Ovary (tissue), 9 donors: ENCODE data around the gene CRACDL. TPM values are rescaled to one million over a fixed set of nuclear protein-coding genes. Genes with fewer than 3 reads are reported as not detected.

ENCODE experiments used
- DNase-seq, 5 donors: peaks; one replicate each; pipeline ENCODE4 v3.0.0-alpha.2; 2019 to 2020
- H3K27ac ChIP-seq, 2 donors: fragments of 200-600 bp; one replicate each; pipeline versions ENCODE4 v1.5.1 to v1.8.0; 2019 to 2022
- H3K27me3 ChIP-seq: fragments of 200-600 bp; one replicate; pipeline ENCODE4 v1.8.0; 2022
- H3K36me3 ChIP-seq: fragments of 200-600 bp; sonication (generic); one replicate; pipeline ENCODE4 v1.5.1; 2019
- H3K4me1 ChIP-seq: one replicate; pipeline ENCODE4 v1.8.1; 2013; ENCODE audit warnings: mild to moderate bottlenecking, moderate library complexity; ENCODE audit not compliant: insufficient read depth
- H3K4me3 ChIP-seq: fragments of 200-600 bp; sonication (generic); one replicate; pipeline ENCODE4 v1.5.1; 2017
- H3K9me3 ChIP-seq, 2 donors: fragments of 200-600 bp in 1 of 2; sonication (generic) in 1 of 2; one replicate each; pipeline versions ENCODE4 v1.5.1 to v1.8.1; 2013 to 2019; ENCODE audit warnings: mild to moderate bottlenecking in 1 of 2, moderate library complexity in 1 of 2
- EP300 ChIP-seq: sonication (generic); formaldehyde crosslinking; IDR thresholded peaks from one replicate; pipeline ENCODE4 v1.6.1; 2017; ENCODE audit warnings: antibody characterized with exemption
- POLR2A ChIP-seq: fragments of 450-650 bp; IDR thresholded peaks from one replicate; pipeline ENCODE4 v1.6.1; 2017; ENCODE audit warnings: antibody characterized with exemption, mild to moderate bottlenecking, moderate library complexity
- WGBS, 3 donors: extraction: QIAGEN DNeasy Blood & Tissue Kit in 1 of 3; methylation state at CpG; one replicate each; pipeline versions ENCODE4 v1.1.5 to v1.1.7; 2013 to 2017; 5-methylcytosine and 5-hydroxymethylcytosine counted together
- intact Hi-C, 4 donors: fragments of 100-400 bp; cut with DNase I; formaldehyde crosslinking; loops; one replicate each; pipeline versions ENCODE4 v1.11.0 to v1.15.1; 2022 to 2023
- polyA plus RNA-seq, 2 donors: library from polyadenylated mRNA; stranded (reverse); fragments of 200-250 nt in 1 of 2; fragments of 350-450 nt in 1 of 2; fragmentation: Illumina TruSeq in 1 of 2; extraction: RNeasy Lipid Tissue Mini Kit (QIAGEN cat#74804) in 1 of 2; gene quantifications; one replicate each; pipeline ENCODE4 v1.2.3, GENCODE V29; 2013 to 2014
- total RNA-seq, 7 donors: library from RNA; depleted of rRNA in 2 of 7; stranded (reverse); fragments of >200 nt in 2 of 7; fragmentation: NEBNext Ultra II Directional in 3 of 7; extraction: Animal tissue kit (Norgen Biotek cat#: 25700) in 3 of 7; gene quantifications; one replicate each; pipeline versions ENCODE4 v1.1.0 to v1.2.4, GENCODE V29; 2016 to 2023
- TF ChIP-seq, protein P1 (sequence below), 3 donors: fragments of 450-650 bp in 2 of 3; fragments of 200-600 bp in 1 of 3; IDR thresholded peaks; one replicate each; pipeline versions ENCODE4 v1.5.1 to v1.8.0; 2016 to 2022; ENCODE audit warnings: antibody characterized with exemption in 3 of 3, mild to moderate bottlenecking in 1 of 3
- donor health status: DM: no; HTN: no; CAD: no; lungs with moderate emphysema.
- donor health status: DM: no; HTN: no; CAD: no.
- donor health status: Bipolar disorder and iron deficiency.
- donor health status: DM: yes; HTN: yes; CAD: no.
- donor health status: DM: no; HTN: no; CAD: no.
- donor health status: DM: yes; HTN: yes; CAD: no.

Gene CRACDL
- total and polyA plus RNA-seq, 9 donors, result 1.2 to 22.4 (median 2.7) TPM

DNA sequence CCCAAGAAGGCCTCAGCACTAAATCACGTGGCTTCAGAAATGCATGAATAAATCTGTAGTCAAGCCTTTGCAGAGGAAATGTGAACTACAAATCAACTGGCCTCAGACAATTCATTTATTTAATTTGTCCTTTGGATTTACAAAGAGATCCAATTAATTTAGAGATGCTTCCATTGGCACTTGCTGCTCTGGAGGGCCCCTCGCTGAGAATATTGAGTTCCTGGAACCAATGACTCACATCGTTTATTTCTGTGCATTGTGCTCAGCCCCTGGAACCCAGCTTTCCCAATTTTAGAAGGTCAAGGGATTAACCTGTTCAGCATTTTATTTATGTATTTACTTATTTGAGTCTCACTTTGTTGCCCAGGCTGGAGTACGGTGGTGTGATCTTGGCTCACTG is 157.9 kb downstream of the CRACDL start:
- WGBS, 3 donors, result 56 to 70% (median 62%) methylated on average over 4 of the region's 4 CpGs
- Histone ChIP-seq H3K9me3 (no peaks in the 10 kb centered on the region), H3K4me1 (no peaks in the 10 kb centered on the region), H3K27ac (no peak overlapping the region), H3K27me3 (no peaks in the 10 kb centered on the region), H3K36me3 (no peaks in the 10 kb centered on the region), H3K4me3 (no peak overlapping the region)
- TF ChIP-seq, protein P1, sequence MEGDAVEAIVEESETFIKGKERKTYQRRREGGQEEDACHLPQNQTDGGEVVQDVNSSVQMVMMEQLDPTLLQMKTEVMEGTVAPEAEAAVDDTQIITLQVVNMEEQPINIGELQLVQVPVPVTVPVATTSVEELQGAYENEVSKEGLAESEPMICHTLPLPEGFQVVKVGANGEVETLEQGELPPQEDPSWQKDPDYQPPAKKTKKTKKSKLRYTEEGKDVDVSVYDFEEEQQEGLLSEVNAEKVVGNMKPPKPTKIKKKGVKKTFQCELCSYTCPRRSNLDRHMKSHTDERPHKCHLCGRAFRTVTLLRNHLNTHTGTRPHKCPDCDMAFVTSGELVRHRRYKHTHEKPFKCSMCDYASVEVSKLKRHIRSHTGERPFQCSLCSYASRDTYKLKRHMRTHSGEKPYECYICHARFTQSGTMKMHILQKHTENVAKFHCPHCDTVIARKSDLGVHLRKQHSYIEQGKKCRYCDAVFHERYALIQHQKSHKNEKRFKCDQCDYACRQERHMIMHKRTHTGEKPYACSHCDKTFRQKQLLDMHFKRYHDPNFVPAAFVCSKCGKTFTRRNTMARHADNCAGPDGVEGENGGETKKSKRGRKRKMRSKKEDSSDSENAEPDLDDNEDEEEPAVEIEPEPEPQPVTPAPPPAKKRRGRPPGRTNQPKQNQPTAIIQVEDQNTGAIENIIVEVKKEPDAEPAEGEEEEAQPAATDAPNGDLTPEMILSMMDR (IDR thresholded peaks at IDR 0.05), result no peak
- TF ChIP-seq POLR2A (no peak), EP300 (no peak)
- intact Hi-C loops, result no loop called here
- DNase-seq, result no peak

DNA sequence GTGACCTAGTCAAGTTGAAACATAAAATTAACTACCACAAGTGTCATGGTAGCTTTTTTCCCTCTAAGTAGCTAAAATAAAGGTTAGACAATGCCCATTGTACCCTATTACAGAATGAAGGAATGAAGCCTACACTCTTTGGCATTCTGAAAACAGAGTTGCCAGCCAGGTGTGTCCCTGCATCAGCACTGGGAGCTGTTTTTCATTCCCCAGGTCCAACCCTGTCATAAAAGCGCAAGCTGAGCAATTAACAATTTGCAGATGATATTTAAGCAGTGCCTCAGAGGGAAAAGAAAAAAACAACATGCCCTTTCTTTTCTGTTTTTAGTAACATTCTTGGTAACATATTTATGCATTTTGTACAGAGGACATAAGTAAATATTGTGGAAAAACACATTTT is 158.3 kb downstream of the CRACDL start:
- Histone ChIP-seq H3K4me3 (no peak overlapping the region), H3K27me3 (no peaks in the 10 kb centered on the region), H3K4me1 (no peaks in the 10 kb centered on the region), H3K27ac (no peak overlapping the region), H3K9me3 (no peaks in the 10 kb centered on the region), H3K36me3 (no peaks in the 10 kb centered on the region)
- DNase-seq, result no peak
- intact Hi-C loops, result no loop called here
- no peak for TF ChIP-seq EP300
- no peak for TF ChIP-seq POLR2A
- TF ChIP-seq, protein P1 (IDR thresholded peaks at IDR 0.05), result no peak
- 80 to 89% (median 86%) methylated on average over 1 of the region's 1 CpG for WGBS, 3 donors

DNA sequence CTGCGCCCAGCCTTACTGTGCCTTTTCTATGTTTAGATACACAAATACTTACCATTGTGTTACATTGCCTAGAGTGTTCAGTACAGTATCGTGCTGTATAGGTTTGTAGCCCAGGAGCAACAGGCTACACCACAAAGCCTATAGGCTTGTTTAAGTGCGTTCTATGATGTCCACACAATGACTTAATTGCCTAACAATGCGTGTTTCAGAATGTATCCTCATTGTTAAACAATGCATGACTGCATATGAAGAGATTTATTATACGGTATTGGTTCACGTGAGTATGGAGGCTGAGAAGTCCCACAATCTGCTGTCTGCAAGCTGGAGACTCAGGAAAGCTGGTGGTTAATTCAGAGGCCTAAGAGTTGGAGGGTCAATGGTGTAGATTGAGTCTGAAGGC is 158.9 kb downstream of the CRACDL start:
- intact Hi-C loops, result no loop called here

DNA sequence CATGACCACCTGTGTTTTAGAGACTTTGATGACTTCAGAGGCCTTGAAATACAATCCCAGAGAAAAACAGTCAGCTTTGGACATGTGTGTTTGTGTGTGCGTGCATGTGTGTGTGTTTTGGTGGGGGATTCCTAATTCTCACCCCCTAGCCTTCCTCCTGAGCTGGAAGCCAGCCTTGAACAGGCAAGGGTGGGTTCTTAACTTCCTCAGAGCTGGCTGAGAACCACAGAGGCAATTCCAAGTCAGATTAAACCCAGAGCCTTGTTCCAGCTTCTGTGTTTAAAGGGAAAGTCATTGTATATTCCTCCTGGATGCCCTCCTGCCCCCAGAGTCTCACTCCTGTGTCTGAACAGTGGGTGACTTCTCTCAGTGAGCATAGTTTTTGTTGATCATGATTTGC is 159.9 kb downstream of the CRACDL start:
- Histone ChIP-seq H3K36me3 (no peaks in the 10 kb centered on the region), H3K27me3 (no peaks in the 10 kb centered on the region), H3K4me3 (no peak overlapping the region), H3K4me1 (no peaks in the 10 kb centered on the region), H3K27ac (no peak overlapping the region), H3K9me3 (no peaks in the 10 kb centered on the region)
- TF ChIP-seq POLR2A (no peak), EP300 (no peak)
- TF ChIP-seq, protein P1 (IDR thresholded peaks at IDR 0.05), result no peak
- DNase-seq, result no peak
- WGBS, 3 donors, result 24 to 38% (median 32%) methylated on average over 1 of the region's 1 CpG
- intact Hi-C loops, result no loop called here

More for the DNA sequence above, 158.9 kb downstream of the CRACDL start:
- Histone ChIP-seq H3K27ac (no peak overlapping the region), H3K36me3 (no peaks in the 10 kb centered on the region), H3K9me3 (no peaks in the 10 kb centered on the region), H3K4me1 (no peaks in the 10 kb centered on the region), H3K27me3 (no peaks in the 10 kb centered on the region), H3K4me3 (no peak overlapping the region)
- DNase-seq, result no peak
- WGBS, 3 donors, result 95 to 96% (median 96%) methylated on average over 6 of the region's 6 CpGs
- TF ChIP-seq EP300 (no peak), POLR2A (no peak)
- TF ChIP-seq, protein P1 (IDR thresholded peaks at IDR 0.05), result no peak
